Hematopoietic multipotent progenitor cell treated with erythropoietin and hydrocortisone succinate and interleukin-3 and kit ligand, for 8 days (in vitro differentiated cells): ENCODE data around the gene PLA2R1.
"Not testable (repeated sequence)": the region's sequence is repeated elsewhere in the genome, so short reads cannot be mapped to it uniquely, and the experiment has no call there.

Experiments
- DNase-seq: peaks from one replicate; pipeline ENCODE4 v3.0.0-alpha.2; 2015

The PLA2R1 gene

GRCh38 chr2:160063271-160063670 is 856 bp upstream of the PLA2R1 start:
- no peak for DNase-seq

- no peak for DNase-seq
Observed at GRCh38 chr2:160061944-160062291, 497 bp downstream of the PLA2R1 start.

- DNase-seq: no peak
Observed at GRCh38 chr2:160061533-160061932, 882 bp downstream of the PLA2R1 start.

- DNase-seq: no peak
Observed at GRCh38 chr2:160060297-160060696, 2.1 kb downstream of the PLA2R1 start.

GRCh38 chr2:160057356-160057755 is 5.1 kb downstream of the PLA2R1 start:
- no peak for DNase-seq

GRCh38 chr2:160055726-160056108 is 6.7 kb downstream of the PLA2R1 start:
- DNase-seq: no peak

GRCh38 chr2:160054984-160055725 is 7.3 kb downstream of the PLA2R1 start:
- DNase-seq: no peak

- no peak for DNase-seq
Observed at GRCh38 chr2:160053946-160054345, 8.5 kb downstream of the PLA2R1 start.

GRCh38 chr2:160052531-160052930 is 9.9 kb downstream of the PLA2R1 start:
- no peak for DNase-seq

GRCh38 chr2:160051371-160051800 is 11.0 kb downstream of the PLA2R1 start:
- DNase-seq: no peak

- no peak for DNase-seq
Observed at GRCh38 chr2:160050147-160050546, 12.3 kb downstream of the PLA2R1 start.

GRCh38 chr2:160045703-160046210 is 16.7 kb downstream of the PLA2R1 start:
- DNase-seq: no peak

GRCh38 chr2:160044728-160045127 is 17.7 kb downstream of the PLA2R1 start:
- DNase-seq: no peak

- DNase-seq: no peak
Observed at GRCh38 chr2:160043265-160043664, 19.1 kb downstream of the PLA2R1 start.

GRCh38 chr2:160042054-160042453 is 20.4 kb downstream of the PLA2R1 start:
- no peak for DNase-seq

- no peak for DNase-seq
Observed at GRCh38 chr2:160041091-160041490, 21.3 kb downstream of the PLA2R1 start.

GRCh38 chr2:160039166-160039903 is 23.1 kb downstream of the PLA2R1 start:
- no peak for DNase-seq

- not testable (repeated sequence) for DNase-seq
Observed at GRCh38 chr2:160038662-160039061, 23.8 kb downstream of the PLA2R1 start.

- DNase-seq: no peak
Observed at GRCh38 chr2:160036736-160037135, 25.7 kb downstream of the PLA2R1 start.

- DNase-seq: no peak
Observed at GRCh38 chr2:160035125-160035524, 27.3 kb downstream of the PLA2R1 start.

- no peak for DNase-seq
Observed at GRCh38 chr2:160034396-160034795, 28.0 kb downstream of the PLA2R1 start.

- no peak for DNase-seq
Observed at GRCh38 chr2:160033732-160034392, 28.6 kb downstream of the PLA2R1 start.

GRCh38 chr2:160029270-160029628 is 33.2 kb downstream of the PLA2R1 start:
- no peak for DNase-seq
